Endodermal cell (in vitro differentiated cells): ENCODE measurements around the gene BMP6. TPM values are rescaled to one million over a fixed set of nuclear protein-coding genes. Genes with fewer than 3 reads are reported as not detected.

Experiments
- DNase-seq: peaks from one replicate; pipeline ENCODE4 v3.0.0-alpha.2; 2017
- H3K27ac ChIP-seq: 2 replicates; pipeline ENCODE4 v1.5.1; 2013; ENCODE audit warnings: mild to moderate bottlenecking, low read depth, low read length, moderate library complexity
- H3K27me3 ChIP-seq: 2 replicates; pipeline ENCODE4 v1.6.1; 2013; ENCODE audit warnings: mild to moderate bottlenecking, low read length, moderate library complexity; ENCODE audit not compliant: insufficient read depth, control insufficient read depth, poor library complexity, severe bottlenecking
- H3K36me3 ChIP-seq: 2 replicates; pipeline ENCODE4 v1.7.0; 2013; ENCODE audit warnings: mild to moderate bottlenecking, low read length, moderate library complexity; ENCODE audit not compliant: control insufficient read depth, insufficient read depth
- H3K4me1 ChIP-seq: one replicate; pipeline ENCODE4 v1.7.0; 2013; ENCODE audit warnings: low read length; ENCODE audit not compliant: control insufficient read depth, insufficient read depth
- H3K4me3 ChIP-seq: 2 replicates; pipeline ENCODE4 v1.5.1; 2013; ENCODE audit warnings: mild to moderate bottlenecking, low read length, moderate library complexity
- H3K9ac ChIP-seq: 2 replicates; pipeline ENCODE4 v1.6.1; 2013; ENCODE audit warnings: mild to moderate bottlenecking, low read length, moderate library complexity; ENCODE audit not compliant: poor library complexity, severe bottlenecking; ENCODE audit errors: extremely low read depth
- H3K9me3 ChIP-seq: 2 replicates; pipeline ENCODE4 v1.6.1; 2013; ENCODE audit warnings: mild to moderate bottlenecking, low read length, moderate library complexity; ENCODE audit not compliant: control insufficient read depth
- H3K27ac Mint-ChIP-seq: 2 replicates; pipeline ENCODE4 v1.8.0; 2020; ENCODE audit warnings: mixed read lengths
- H3K27me3 Mint-ChIP-seq: 2 replicates; pipeline ENCODE4 v1.8.0; 2021; ENCODE audit warnings: mild to moderate bottlenecking, mixed read lengths; ENCODE audit not compliant: insufficient read depth
- H3K36me3 Mint-ChIP-seq: 2 replicates; pipeline ENCODE4 v1.8.0; 2020; ENCODE audit warnings: low read depth, mixed read lengths
- H3K4me1 Mint-ChIP-seq: 2 replicates; pipeline ENCODE4 v1.8.0; 2020; ENCODE audit warnings: mixed read lengths
- H3K4me3 Mint-ChIP-seq: 2 replicates; pipeline ENCODE4 v1.8.0; 2020; ENCODE audit warnings: mild to moderate bottlenecking, moderate library complexity, mixed read lengths
- H3K9me3 Mint-ChIP-seq: 2 replicates; pipeline ENCODE4 v1.8.0; 2020; ENCODE audit warnings: mild to moderate bottlenecking, mixed read lengths
- WGBS, 2 experiments: methylation state at CpG; one replicate each; pipeline versions ENCODE4 v1.1.5 to v1.1.7; 2013; ENCODE audit warnings: missing lambda C conversion rate in 2 of 2, mixed read lengths in 1 of 2; ENCODE audit not compliant: insufficient coverage in 1 of 2, insufficient read length in 1 of 2; 5-methylcytosine and 5-hydroxymethylcytosine counted together
- total RNA-seq, 2 donors: library from RNA; stranded (reverse); fragmentation: NEBNext Ultra II Directional in 1 of 2; extraction: Animal tissue kit (Norgen Biotek cat#: 25700) in 1 of 2; gene quantifications; 2 replicates in 1 of 2; 3 replicates in 1 of 2; pipeline ENCODE4 v1.2.1, GENCODE V29; 2021
- TF ChIP-seq, protein P1 (sequence below): fragments of 200-600 bp; sonication (generic); conservative IDR thresholded peaks from 2 replicates; pipeline ENCODE4 v1.5.0; 2021; ENCODE audit warnings: antibody characterized with exemption, mild to moderate bottlenecking

BMP6 gene
- total RNA-seq, 2 donors from 2014 or later: 0.62 to 0.71 TPM

DNA sequence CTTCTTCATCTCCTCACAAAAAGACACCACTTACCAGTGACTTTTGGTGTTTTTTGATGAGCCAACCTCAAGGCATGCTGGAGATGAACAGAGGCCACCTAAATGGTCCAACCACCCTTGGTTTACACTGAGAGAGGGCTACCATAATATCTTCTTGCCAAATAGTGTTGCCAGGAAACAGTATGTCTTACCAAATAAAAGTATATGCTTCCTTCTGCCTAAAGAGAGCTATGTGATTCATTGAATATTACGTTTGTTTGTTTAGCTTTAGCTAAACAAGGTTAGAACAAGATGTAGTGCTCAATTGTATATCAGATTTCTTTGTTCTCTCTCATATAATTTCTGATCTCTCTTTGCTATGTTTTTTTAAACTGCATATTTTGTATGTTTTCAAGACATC is 40.6 kb upstream of the BMP6 start:
- WGBS, 2 experiments: 83 to 100% methylated on average over 1 of the region's 1 CpG
- H3K9me3 ChIP-seq: no peaks in the 10 kb centered on the region
- TF ChIP-seq, protein P1, sequence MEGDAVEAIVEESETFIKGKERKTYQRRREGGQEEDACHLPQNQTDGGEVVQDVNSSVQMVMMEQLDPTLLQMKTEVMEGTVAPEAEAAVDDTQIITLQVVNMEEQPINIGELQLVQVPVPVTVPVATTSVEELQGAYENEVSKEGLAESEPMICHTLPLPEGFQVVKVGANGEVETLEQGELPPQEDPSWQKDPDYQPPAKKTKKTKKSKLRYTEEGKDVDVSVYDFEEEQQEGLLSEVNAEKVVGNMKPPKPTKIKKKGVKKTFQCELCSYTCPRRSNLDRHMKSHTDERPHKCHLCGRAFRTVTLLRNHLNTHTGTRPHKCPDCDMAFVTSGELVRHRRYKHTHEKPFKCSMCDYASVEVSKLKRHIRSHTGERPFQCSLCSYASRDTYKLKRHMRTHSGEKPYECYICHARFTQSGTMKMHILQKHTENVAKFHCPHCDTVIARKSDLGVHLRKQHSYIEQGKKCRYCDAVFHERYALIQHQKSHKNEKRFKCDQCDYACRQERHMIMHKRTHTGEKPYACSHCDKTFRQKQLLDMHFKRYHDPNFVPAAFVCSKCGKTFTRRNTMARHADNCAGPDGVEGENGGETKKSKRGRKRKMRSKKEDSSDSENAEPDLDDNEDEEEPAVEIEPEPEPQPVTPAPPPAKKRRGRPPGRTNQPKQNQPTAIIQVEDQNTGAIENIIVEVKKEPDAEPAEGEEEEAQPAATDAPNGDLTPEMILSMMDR: no peak
- no peak overlapping the region for H3K4me3 ChIP-seq
- Mint-ChIP-seq H3K27me3 (peaks cover 18% of the 10 kb centered on the region), H3K4me3 (no peak overlapping the region), H3K4me1 (peaks cover 41% of the 10 kb centered on the region), H3K9me3 (peaks cover 2% of the 10 kb centered on the region), H3K36me3 (no peaks in the 10 kb centered on the region), H3K27ac (no peak overlapping the region)
- no peak overlapping the region for H3K9ac ChIP-seq
- no peak overlapping the region for H3K27ac ChIP-seq
- H3K36me3 ChIP-seq: no peaks in the 10 kb centered on the region
- DNase-seq: no peak
- H3K27me3 ChIP-seq: no peaks in the 10 kb centered on the region
- peaks cover 4% of the 10 kb centered on the region for H3K4me1 ChIP-seq

DNA sequence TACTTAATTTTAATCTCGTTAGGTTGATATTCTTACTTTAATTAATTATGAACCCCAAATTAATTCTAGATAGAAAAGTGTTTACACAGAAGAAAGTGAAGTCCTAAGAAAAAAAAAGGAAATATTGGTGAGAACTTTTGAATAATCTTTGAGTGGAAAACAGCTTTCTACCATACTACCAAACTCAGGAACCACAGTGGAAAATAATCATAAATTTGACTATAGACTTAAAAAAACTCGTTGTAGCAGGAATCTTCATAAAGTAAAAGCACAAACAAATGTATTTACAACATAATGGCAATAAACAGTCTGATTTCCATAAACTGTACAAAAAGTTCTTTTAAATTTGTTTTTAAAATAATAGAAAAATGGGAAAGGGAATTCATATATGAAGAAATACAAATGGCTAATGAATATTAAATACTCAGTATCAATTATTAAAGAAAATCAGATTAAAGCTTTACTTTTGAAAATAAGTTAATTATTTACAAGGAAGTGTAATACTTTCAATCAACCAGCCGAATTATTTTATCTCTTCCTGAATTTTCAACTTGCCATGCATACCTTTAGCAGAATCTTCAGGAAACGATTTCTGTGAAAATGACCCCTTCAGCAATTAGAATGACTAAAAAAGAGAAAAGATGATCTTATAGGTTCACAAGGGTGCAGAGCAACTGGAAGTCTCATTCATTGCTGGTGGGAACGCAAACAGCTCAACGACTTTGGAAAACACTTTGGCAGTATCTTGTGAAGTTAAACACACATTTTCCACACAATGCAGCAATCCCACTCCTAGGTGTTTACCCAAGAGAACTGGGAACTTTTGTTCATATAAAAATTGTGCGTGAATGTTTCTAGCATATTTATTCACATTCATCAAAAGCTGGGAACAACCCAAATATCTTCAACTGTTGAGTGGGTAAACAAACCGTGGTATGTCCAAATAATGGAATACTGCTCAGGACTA is 38.5 kb upstream of the BMP6 start:
- H3K27me3 ChIP-seq: no peaks in the 10 kb centered on the region
- H3K27ac ChIP-seq: no peak overlapping the region
- Mint-ChIP-seq H3K27me3 (peaks cover 15% of the 10 kb centered on the region), H3K4me3 (no peak overlapping the region), H3K36me3 (no peaks in the 10 kb centered on the region), H3K27ac (no peak overlapping the region), H3K4me1 (peaks cover 42% of the 10 kb centered on the region), H3K9me3 (peaks cover 2% of the 10 kb centered on the region)
- no peak for DNase-seq
- no peaks in the 10 kb centered on the region for H3K36me3 ChIP-seq
- H3K4me3 ChIP-seq: no peak overlapping the region
- WGBS, 2 experiments: 91 to 95% methylated on average over 4 to 7 of the region's 8 CpGs
- peaks cover 3% of the 10 kb centered on the region for H3K4me1 ChIP-seq
- TF ChIP-seq, protein P1: no peak
- H3K9ac ChIP-seq: no peak overlapping the region
- H3K9me3 ChIP-seq: no peaks in the 10 kb centered on the region

DNA sequence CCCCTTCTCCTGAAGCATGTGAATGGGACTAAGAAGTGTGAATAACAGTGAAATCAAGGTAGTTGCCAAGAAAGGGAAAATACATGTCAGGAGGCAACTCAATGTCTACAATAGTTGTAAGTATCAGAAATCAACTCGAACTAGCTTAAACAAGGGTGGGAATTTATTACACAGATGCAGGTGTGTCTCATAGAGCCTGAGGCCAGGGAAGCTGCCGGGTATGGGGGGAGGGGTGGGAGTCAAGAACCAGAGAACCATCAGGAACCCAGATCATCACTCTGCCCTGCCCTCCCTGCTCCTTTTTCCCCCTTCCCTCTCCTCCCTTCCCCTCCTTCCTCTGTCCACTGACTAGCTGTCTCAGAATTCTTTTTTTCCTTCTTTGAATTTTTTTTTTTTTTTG is 34.9 kb upstream of the BMP6 start:
- WGBS, 2 experiments: 81% methylated on average over 2 of the region's 2 CpGs; no CpG with 5 or more reads in 1 of the 2 experiments
- H3K27ac Mint-ChIP-seq: no peak overlapping the region
- no peaks in the 10 kb centered on the region for H3K36me3 ChIP-seq
- peaks cover 4% of the 10 kb centered on the region for H3K27me3 Mint-ChIP-seq
- H3K9me3 ChIP-seq: no peaks in the 10 kb centered on the region
- no peak overlapping the region for H3K9ac ChIP-seq
- no peak for DNase-seq
- H3K4me1 Mint-ChIP-seq: peaks cover 32% of the 10 kb centered on the region
- H3K27ac ChIP-seq: no peak overlapping the region
- no peaks in the 10 kb centered on the region for H3K36me3 Mint-ChIP-seq
- H3K4me3 Mint-ChIP-seq: no peak overlapping the region
- H3K9me3 Mint-ChIP-seq: no peaks in the 10 kb centered on the region
- H3K27me3 ChIP-seq: no peaks in the 10 kb centered on the region
- TF ChIP-seq, protein P1: no peak
- peaks cover 3% of the 10 kb centered on the region for H3K4me1 ChIP-seq
- no peak overlapping the region for H3K4me3 ChIP-seq
